Stimulated activated CD8-positive, alpha-beta memory T cell treated with anti-CD3 and anti-CD28 coated beads, Interleukin-15, amount 100 ng/mL, for 1 hour (primary cell): ENCODE results near the gene TEX29.

Experiments
- DNase-seq: peaks from one replicate; pipeline ENCODE4 v3.0.0-alpha.2; 2020; ENCODE audit warnings: low read depth

The TEX29 gene

DNA sequence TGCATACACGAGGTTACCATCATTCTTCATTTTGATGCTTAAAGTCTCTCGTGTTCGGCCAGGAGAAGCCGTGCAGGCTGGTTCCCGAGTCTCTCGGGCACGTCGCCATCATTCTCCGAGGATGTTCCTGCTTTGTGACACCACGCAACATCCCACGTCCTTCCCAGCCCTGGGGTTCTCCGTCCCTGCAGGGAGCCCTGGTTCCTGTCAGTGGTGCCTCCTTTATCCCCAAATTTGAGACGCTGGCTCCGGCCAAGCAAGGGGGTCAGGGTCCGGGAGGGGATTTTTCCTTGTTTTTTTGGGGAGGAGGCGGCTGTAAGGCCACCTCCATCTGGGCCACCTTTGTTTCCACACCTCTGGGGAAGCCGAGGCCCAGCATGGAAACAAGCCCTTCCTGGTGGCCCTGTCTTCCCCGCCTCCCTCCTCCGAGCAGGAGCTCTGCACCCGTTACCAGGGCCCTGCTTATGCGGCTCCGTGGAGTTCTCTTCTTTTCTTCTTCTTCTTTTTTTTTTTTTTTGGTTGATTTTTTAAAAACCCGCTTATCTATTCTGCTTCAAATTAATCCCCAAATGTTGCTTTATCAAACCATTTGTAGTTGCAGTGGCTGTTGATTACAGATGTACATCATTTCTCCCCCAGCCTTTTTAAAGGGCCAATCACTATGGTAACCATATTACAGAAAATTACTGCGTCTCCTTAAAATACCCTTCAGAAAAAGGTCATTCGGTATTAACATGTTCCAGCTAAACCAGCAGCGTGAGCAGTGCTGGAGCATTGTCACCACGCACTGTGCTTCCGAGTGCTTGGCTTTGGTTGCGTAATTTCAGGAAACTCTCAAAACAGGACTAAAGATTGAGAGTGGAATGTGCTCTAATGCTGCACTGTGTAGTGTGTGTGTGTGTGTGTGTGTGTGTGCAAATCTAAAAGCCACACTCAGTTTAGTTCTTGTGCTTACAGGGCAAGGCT lies 50.4 kb downstream of the TEX29 start:
- DNase-seq: no peak

DNA sequence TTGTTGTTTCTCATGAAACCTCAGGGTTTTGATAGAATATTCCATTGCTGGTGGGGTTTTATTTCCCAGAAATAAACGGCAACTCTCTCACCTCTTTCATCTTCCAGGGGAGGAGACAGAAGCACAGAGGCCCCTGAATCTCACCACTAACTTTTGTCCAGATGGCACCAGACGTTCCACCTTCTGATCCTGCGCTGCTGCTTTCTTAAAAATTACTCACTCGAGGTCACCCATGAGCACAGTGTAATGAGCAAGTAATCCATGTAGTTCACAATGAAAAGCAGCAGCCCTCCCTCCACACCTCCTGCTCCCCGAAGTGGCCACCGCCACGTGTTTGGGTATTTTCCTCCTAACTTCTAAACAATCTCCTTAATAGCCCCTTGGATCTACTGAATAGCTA lies 51.3 kb downstream of the TEX29 start:
- DNase-seq: no peak

- no peak for DNase-seq
These were observed 52.4 kb downstream of the TEX29 start for GRCh38 chr13:111372651-111373425.

DNA sequence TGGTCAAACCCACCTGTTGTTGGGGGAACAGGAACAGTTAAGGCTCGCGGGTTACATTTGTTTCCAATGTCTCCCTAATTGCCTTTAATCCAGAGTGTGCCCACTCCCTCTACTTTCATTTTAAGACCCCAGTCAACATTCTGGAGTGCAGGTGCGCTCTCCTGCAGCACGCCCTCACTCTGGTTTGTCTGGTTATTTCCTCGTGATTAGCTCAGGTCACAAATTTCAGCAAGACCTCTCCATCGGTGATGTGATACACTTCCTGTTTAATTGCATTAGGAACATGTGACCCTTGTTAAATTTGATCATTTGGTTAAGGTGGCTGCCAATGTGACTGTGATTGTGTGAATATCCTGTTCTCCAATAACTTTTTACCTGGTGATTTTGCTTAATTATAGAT lies 53.0 kb downstream of the TEX29 start:
- no peak for DNase-seq

DNA sequence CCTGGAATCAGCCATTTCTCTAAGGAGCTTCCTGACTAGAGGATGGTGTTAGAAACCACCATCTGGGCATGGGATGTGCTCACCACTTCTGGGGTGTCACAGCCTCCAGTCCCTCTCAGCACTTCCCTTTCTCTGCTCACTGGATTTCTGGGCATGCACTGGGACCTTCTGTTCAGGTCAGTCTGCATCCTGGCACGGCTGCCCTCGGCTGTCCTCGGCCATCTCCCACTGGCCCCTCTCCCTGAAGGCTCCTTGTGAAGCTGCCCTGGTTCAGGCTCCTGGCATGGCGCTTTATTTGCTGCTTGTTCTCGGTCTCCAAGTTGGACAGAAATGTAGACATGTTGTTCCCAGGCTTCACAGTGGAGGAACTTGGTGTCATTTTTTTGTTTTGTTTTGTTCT lies 60.0 kb downstream of the TEX29 start:
- no peak for DNase-seq

GRCh38 chr13:111382411-111382810 lies 62.0 kb downstream of the TEX29 start:
- DNase-seq: no peak

GRCh38 chr13:111382877-111383276 lies 62.4 kb downstream of the TEX29 start:
- DNase-seq: no peak

GRCh38 chr13:111383591-111384440 lies 63.4 kb downstream of the TEX29 start:
- DNase-seq: no peak

DNA sequence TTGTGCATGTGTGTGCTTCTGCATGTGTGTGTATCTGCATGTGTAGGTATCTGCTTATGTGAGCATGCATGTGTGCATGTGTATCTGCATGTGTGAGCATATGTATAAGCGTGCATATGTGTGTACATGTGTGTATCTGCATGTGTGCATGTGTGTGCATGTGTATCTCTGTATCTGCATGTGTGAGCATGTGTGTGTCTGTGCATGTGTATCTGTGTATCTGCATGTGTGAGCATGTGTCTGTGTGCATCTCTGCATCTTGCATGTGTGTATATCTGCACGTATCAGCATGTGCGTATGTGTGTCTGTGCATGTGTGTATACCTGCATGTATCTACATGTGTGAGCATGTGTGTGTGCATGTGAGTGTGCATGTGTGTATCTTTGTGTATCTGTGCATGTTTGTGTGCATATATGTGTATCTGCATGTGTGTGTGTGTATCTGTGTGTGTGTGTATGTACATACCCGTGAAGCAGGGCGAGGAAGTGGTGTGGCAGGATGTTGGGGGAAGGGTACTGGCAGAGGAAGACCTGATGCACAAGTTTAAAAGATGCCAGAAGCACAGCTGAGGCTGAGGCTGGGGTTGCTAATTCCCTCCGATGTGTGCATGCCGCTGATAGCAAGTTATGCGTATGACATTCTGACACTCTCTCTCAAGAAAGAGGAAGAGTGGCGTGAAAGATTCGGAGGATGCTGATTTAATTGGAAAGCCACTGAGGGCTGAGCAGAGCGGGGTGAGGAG lies 64.2 kb downstream of the TEX29 start:
- no peak for DNase-seq

DNA sequence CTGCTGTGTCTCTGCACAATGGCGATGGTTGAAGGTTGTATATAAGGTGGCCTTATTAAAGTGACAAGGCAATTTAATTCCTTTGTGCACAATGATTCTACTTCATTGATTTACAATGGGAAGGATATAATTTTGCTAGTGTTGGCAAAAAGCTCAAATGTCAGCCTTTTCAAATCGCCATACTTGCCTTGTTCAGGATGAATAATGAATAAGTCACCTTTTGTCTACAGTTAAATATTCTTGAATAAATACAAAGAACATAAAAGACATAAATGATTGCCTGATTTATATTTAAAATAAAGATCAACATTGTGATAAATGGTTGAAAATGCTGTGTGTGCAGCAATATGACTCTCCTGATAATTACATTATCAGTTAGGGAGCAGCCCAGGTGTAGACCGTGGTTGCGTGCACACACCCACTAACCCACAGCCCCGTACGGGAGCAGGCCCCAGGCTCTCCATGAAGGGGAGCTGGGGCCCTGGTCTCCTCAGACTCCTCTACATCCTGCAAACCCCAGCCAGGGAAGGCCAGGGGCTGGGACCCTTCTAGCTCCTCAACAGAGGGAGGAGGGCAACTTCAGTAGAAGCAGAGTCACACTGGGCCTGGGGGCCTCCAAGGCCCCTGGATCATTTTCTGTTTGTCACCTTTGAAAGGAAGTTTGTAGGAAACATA lies 64.9 kb downstream of the TEX29 start:
- no peak for DNase-seq

DNA sequence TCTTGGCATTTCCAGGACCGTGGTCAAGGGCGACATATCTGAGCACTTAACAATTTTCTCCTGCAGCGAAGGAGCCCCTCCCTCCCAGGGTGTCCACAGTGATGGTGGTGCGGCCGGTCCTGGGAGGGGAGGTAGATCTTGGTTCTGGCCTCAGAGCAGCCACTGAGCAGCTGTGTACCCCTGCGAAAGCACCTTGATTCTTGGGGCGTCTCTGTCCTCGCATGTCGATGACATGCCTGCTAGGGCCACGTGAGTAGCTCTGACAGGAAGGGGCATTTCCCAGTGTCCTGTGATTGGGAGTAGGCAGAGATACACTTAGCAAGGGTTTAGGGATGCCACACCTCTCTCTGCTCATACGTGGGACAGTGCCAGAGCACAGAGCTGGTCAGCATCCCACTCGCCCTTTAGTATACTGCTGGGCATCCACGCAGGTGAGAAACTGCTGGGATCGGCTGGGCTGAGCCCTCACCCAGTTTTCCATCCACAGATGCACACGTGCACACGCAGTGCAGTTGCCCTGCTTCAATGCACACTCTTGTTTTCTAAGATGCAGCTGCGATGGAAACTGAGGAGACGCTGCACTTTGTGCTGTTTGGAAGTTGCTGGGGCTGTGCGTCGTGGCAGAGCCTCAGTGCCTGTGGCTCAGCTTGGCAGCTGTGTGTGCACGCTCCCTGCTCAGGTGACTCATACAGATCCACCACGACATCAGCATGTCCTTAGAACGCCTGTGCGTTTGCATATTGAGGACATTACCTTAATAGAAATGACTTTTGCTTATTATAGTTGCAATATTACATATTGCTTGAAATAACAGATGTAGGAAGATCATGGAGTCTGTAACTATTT lies 66.8 kb downstream of the TEX29 start:
- no peak for DNase-seq

GRCh38 chr13:111387945-111388600 lies 67.6 kb downstream of the TEX29 start:
- no peak for DNase-seq

DNA sequence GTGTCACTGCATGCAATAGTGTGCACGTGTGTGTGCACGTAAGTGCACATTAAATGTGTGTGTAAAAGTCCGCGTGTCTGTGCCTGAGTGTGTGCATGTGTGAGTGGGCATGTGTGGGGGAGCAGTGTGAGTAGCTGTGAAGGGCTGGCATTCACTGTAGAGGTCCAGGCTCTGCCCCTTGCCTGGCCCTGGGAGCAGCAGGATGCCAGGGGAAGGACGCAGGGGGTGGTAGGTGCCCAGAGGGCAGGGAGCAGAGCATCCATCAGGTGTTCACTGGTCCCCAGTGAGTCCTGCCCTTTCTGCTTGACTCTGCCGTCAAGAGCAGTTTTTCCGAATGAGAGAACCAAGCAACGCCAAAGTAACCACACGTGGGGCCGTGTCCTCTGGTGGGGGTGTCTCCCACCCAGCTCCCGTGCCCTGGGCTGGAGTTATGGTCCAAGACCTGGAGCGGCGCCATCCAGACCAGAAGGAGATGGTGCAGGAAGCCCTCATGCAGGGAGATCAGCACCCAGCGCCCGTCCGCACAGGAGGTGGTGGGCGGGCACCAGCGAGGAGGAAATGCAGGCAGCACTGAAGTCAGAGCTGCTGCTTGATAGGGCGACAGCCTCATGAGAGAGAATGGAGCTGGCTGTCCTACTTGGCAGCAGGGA lies 68.5 kb downstream of the TEX29 start:
- DNase-seq: no peak

GRCh38 chr13:111389621-111390521 lies 69.4 kb downstream of the TEX29 start:
- no peak for DNase-seq

- DNase-seq: no peak
These were observed 70.3 kb downstream of the TEX29 start for GRCh38 chr13:111390522-111391270.

DNA sequence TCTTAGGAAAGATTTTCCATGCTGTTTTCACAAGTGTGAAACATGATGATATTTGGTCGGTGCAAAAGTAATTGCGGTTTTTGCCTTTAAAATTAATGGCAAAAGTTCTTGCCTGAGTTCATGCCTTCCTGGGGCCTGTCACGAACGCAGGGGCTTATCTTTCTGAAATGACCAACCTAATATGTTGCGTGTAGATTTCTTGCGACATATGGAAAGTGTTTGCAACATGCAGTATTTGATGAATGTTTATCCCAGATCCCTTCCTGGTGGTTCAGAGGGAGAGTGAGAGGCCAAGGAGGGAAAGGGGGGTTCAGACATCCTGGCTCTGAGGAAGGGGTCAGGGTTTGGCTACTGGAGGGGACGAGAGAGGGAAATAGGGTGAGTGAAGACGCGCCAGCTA lies 72.0 kb downstream of the TEX29 start:
- no peak for DNase-seq

- DNase-seq: no peak
These were observed 72.9 kb downstream of the TEX29 start for GRCh38 chr13:111393221-111393790.
